CD14-positive monocyte (primary cell): ENCODE measurements around the gene UGGT2. TPM values are rescaled to one million over a fixed set of nuclear protein-coding genes. Genes with fewer than 3 reads are reported as not detected.

Experiments
- DNase-seq, 3 donors: peaks; one replicate each; pipeline ENCODE4 v3.0.0-alpha.2; 2011 to 2022
- H2AFZ ChIP-seq: 2 replicates; pipeline ENCODE4 v1.6.0; 2012; ENCODE audit warnings: mild to moderate bottlenecking, low read depth, low read length, inconsistent platforms; ENCODE audit not compliant: insufficient read depth, poor library complexity, severe bottlenecking
- H3K27ac ChIP-seq, 2 donors: 1 replicate in 1 of 2; 2 replicates in 1 of 2; pipeline ENCODE4 v1.5.1; 2012 to 2013; ENCODE audit warnings: low read length in 2 of 2, control low read depth in 1 of 2, inconsistent platforms in 1 of 2, low read depth in 1 of 2, mild to moderate bottlenecking in 1 of 2
- H3K27me3 ChIP-seq, 2 donors: one replicate each; pipeline versions ENCODE4 v1.6.0 to v1.6.1; 2011 to 2013; ENCODE audit warnings: low read length in 2 of 2; ENCODE audit not compliant: control insufficient read depth in 2 of 2, insufficient read depth in 2 of 2
- H3K36me3 ChIP-seq, 2 donors: replicated peaks in 1 of 2; 1 replicate in 1 of 2; 2 replicates in 1 of 2; pipeline versions ENCODE4 v1.5.1 to v1.6.1; 2012 to 2013; ENCODE audit warnings: low read length in 2 of 2, control low read depth in 1 of 2, inconsistent platforms in 1 of 2, mild to moderate bottlenecking in 1 of 2; ENCODE audit not compliant: insufficient read depth in 2 of 2, control insufficient read depth in 1 of 2
- H3K4me1 ChIP-seq, 2 donors: 1 replicate in 1 of 2; 2 replicates in 1 of 2; pipeline versions ENCODE4 v1.5.1 to v1.6.1; 2012 to 2013; ENCODE audit warnings: low read length in 2 of 2, control low read depth in 1 of 2, inconsistent platforms in 1 of 2, mild to moderate bottlenecking in 1 of 2, moderate library complexity in 1 of 2; ENCODE audit not compliant: insufficient read depth in 2 of 2, control insufficient read depth in 1 of 2
- H3K4me2 ChIP-seq: replicated peaks from 2 replicates; pipeline ENCODE3; 2012; ENCODE audit warnings: low read length, moderate library complexity, mild to moderate bottlenecking; ENCODE audit not compliant: poor library complexity, severe bottlenecking; ENCODE audit errors: extremely low read depth
- H3K4me3 ChIP-seq, 3 experiments: fragments of 200-600 bp in 1 of 3; sonication (generic) in 1 of 3; replicated peaks in 1 of 3; 1 replicate in 2 of 3; 2 replicates in 1 of 3; pipeline ENCODE4 v1.5.1; 2011 to 2013; ENCODE audit warnings: low read length in 3 of 3, mild to moderate bottlenecking in 3 of 3, control low read depth in 2 of 3, low read depth in 2 of 3, inconsistent platforms in 1 of 3, moderate library complexity in 1 of 3
- H3K79me2 ChIP-seq: 2 replicates; pipeline ENCODE4 v1.6.0; 2012; ENCODE audit warnings: mild to moderate bottlenecking, control low read depth, inconsistent platforms, low read length, moderate library complexity; ENCODE audit not compliant: insufficient read depth
- H3K9ac ChIP-seq: 2 replicates; pipeline ENCODE4 v1.6.0; 2017; ENCODE audit warnings: low read length, mild to moderate bottlenecking; ENCODE audit not compliant: insufficient read depth, poor library complexity, severe bottlenecking
- H3K9me3 ChIP-seq, 2 donors: replicated peaks in 1 of 2; 1 replicate in 1 of 2; 2 replicates in 1 of 2; pipeline versions ENCODE4 v1.5.1 to v1.6.1; 2012 to 2013; ENCODE audit warnings: low read length in 2 of 2, control low read depth in 1 of 2; ENCODE audit not compliant: control insufficient read depth in 1 of 2, insufficient read depth in 1 of 2
- H4K20me1 ChIP-seq: 2 replicates; pipeline ENCODE4 v1.6.0; 2012; ENCODE audit warnings: mild to moderate bottlenecking, low read length, control low read depth, moderate library complexity; ENCODE audit not compliant: insufficient read depth
- H3K27ac Mint-ChIP-seq, 7 donors: one replicate each; pipeline ENCODE4 v1.8.0; 2020; ENCODE audit warnings: mild to moderate bottlenecking in 7 of 7, mixed read lengths in 7 of 7, moderate library complexity in 6 of 7, inconsistent platforms in 2 of 7
- H3K27me3 Mint-ChIP-seq, 3 donors: one replicate each; pipeline ENCODE4 v1.8.0; 2021 to 2022; ENCODE audit warnings: low read depth in 3 of 3, mild to moderate bottlenecking in 3 of 3, mixed read lengths in 3 of 3, moderate library complexity in 3 of 3, inconsistent platforms in 1 of 3
- H3K36me3 Mint-ChIP-seq, 2 donors: one replicate each; pipeline ENCODE4 v1.8.0; 2020; ENCODE audit warnings: mixed read lengths in 2 of 2, inconsistent platforms in 1 of 2, mild to moderate bottlenecking in 1 of 2
- H3K4me1 Mint-ChIP-seq: one replicate; pipeline ENCODE4 v1.8.0; 2020; ENCODE audit warnings: mild to moderate bottlenecking, mixed read lengths
- H3K4me3 Mint-ChIP-seq, 2 donors: one replicate each; pipeline ENCODE4 v1.8.0; 2020; ENCODE audit warnings: mild to moderate bottlenecking in 2 of 2, mixed read lengths in 2 of 2, moderate library complexity in 1 of 2
- H3K9me3 Mint-ChIP-seq, 7 donors: one replicate each; pipeline ENCODE4 v1.8.0; 2020 to 2022; ENCODE audit warnings: mixed read lengths in 7 of 7, mild to moderate bottlenecking in 6 of 7, moderate library complexity in 6 of 7, inconsistent platforms in 2 of 7
- CTCF ChIP-seq: fragments of 200-600 bp; IDR thresholded peaks from one replicate; pipeline ENCODE4 v1.8.0; 2022; ENCODE audit warnings: antibody characterized with exemption, mild to moderate bottlenecking
- WGBS: methylation state at CpG from one replicate; pipeline ENCODE4 v1.1.5; 2013; ENCODE audit warnings: missing lambda C conversion rate; ENCODE audit not compliant: insufficient coverage; 5-methylcytosine and 5-hydroxymethylcytosine counted together
- intact Hi-C, 2 donors: fragments of 100-400 bp; cut with micrococcal nuclease; formaldehyde crosslinking; loops; one replicate each; pipeline versions ENCODE4 v1.15.0 to v1.15.1; 2023
- polyA plus RNA-seq, 3 donors: library from polyadenylated mRNA; depleted of rRNA in 1 of 3; unstranded in 2 of 3; stranded (reverse) in 1 of 3; fragments of 300-500 nt in 2 of 3; fragments of >200 nt in 1 of 3; fragmentation: Illumina TruSeq in 2 of 3; gene quantifications; 1 replicate in 2 of 3; 2 replicates in 1 of 3; pipeline ENCODE4 v1.2.3, GENCODE V29; 2012 to 2021

Gene UGGT2
- polyA plus RNA-seq, 3 donors = 4.0 to 6.3 (median 5.6) TPM

- Mint-ChIP-seq H3K27me3 (peaks cover 0 to 1% (median 0%) of the 10 kb centered on the region in 3 donors), H3K4me3 (no peak overlapping the region), H3K27ac (peak overlapping the region in 1 of 7 donors; percentile 63), H3K36me3 (peaks cover 25 to 34% of the 10 kb centered on the region in 2 donors), H3K9me3 (peaks cover 0 to 12% (median 6%) of the 10 kb centered on the region in 7 donors), H3K4me1 (no peaks in the 10 kb centered on the region)
- no peak for DNase-seq
- Histone ChIP-seq H3K4me2 (no peak overlapping the region), H3K4me1 (no peaks in the 10 kb centered on the region), H4K20me1 (no peaks in the 10 kb centered on the region), H3K27ac (no peak overlapping the region), H3K4me3 (no peak overlapping the region), H3K36me3 (peaks cover 0 to 12% of the 10 kb centered on the region in 2 donors), H3K27me3 (no peaks in the 10 kb centered on the region), H2AFZ (no peak overlapping the region), H3K9me3 (peaks cover 0 to 7% of the 10 kb centered on the region in 2 donors), H3K9ac (no peak overlapping the region), H3K79me2 (no peaks in the 10 kb centered on the region)
- no peak for TF ChIP-seq CTCF
- intact Hi-C loops = no loop called here
Measured at GRCh38 chr13:96003304-96003703, 49.9 kb downstream of the UGGT2 start.

- TF ChIP-seq CTCF = no peak
- WGBS = 100% methylated on average over 4 of the region's 4 CpGs
Measured at GRCh38 chr13:96002322-96003131, 50.7 kb downstream of the UGGT2 start.

More at GRCh38 chr13:96002322-96003131, 50.7 kb downstream of the UGGT2 start:
- Histone ChIP-seq H3K27ac (no peak overlapping the region), H3K9me3 (peaks cover 0 to 7% of the 10 kb centered on the region in 2 donors), H3K9ac (no peak overlapping the region), H3K4me3 (no peak overlapping the region), H3K79me2 (no peaks in the 10 kb centered on the region), H2AFZ (no peak overlapping the region), H4K20me1 (no peaks in the 10 kb centered on the region), H3K36me3 (peaks cover 0 to 6% of the 10 kb centered on the region in 2 donors), H3K4me1 (no peaks in the 10 kb centered on the region), H3K27me3 (no peaks in the 10 kb centered on the region), H3K4me2 (no peak overlapping the region)
- no peak overlapping the region for H3K27ac Mint-ChIP-seq
- H3K9me3 Mint-ChIP-seq = peaks cover 0 to 7% (median 5%) of the 10 kb centered on the region in 7 donors
- peaks cover 0 to 1% (median 0%) of the 10 kb centered on the region in 3 donors for H3K27me3 Mint-ChIP-seq
- DNase-seq = no peak
- H3K36me3 Mint-ChIP-seq = peaks cover 22 to 31% of the 10 kb centered on the region in 2 donors
- no peaks in the 10 kb centered on the region for H3K4me1 Mint-ChIP-seq
- H3K4me3 Mint-ChIP-seq = no peak overlapping the region
- intact Hi-C loops = no loop called here
